Breast epithelium (tissue), 4 donors: Measurements from ENCODE around the gene BPIFA2. TPM values are rescaled to one million over a fixed set of nuclear protein-coding genes. Genes with fewer than 3 reads are reported as not detected.

Experiments used
- DNase-seq, 2 donors: peaks; one replicate each; pipeline ENCODE4 v3.0.0-alpha.2; 2019; ENCODE audit warnings: low spot score in 2 of 2
- H3K27ac ChIP-seq, 2 donors: fragments of 200-600 bp; sonication (generic) in 1 of 2; one replicate each; pipeline ENCODE4 v1.5.1; 2016 to 2019; ENCODE audit warnings: mild to moderate bottlenecking in 1 of 2
- H3K27me3 ChIP-seq, 2 donors: fragments of 200-600 bp; sonication (generic) in 1 of 2; one replicate each; pipeline versions ENCODE4 v1.5.1 to v1.6.0; 2017 to 2019; ENCODE audit warnings: control low read depth in 1 of 2, mild to moderate bottlenecking in 1 of 2
- H3K36me3 ChIP-seq: fragments of 200-600 bp; one replicate; pipeline ENCODE4 v1.5.1; 2019
- H3K4me1 ChIP-seq, 2 donors: fragments of 200-600 bp; sonication (generic); one replicate each; pipeline ENCODE4 v1.5.1; 2016 to 2019; ENCODE audit warnings: control low read depth in 1 of 2
- H3K4me3 ChIP-seq, 3 donors: fragments of 200-600 bp; sonication (generic); 1 replicate in 2 of 3; 2 replicates in 1 of 3; pipeline ENCODE4 v1.5.1; 2016 to 2019; ENCODE audit warnings: mild to moderate bottlenecking in 3 of 3, moderate library complexity in 2 of 3
- H3K9me3 ChIP-seq, 2 donors: fragments of 200-600 bp; sonication (generic) in 1 of 2; one replicate each; pipeline ENCODE4 v1.5.1; 2016 to 2019; ENCODE audit warnings: control low read depth in 1 of 2
- POLR2A ChIP-seq: fragments of 450-650 bp; IDR thresholded peaks from one replicate; pipeline ENCODE4 v1.6.1; 2016; ENCODE audit warnings: antibody characterized with exemption, mild to moderate bottlenecking, moderate library complexity
- POLR2AphosphoS5 ChIP-seq, 3 donors: sonication (generic); formaldehyde crosslinking; IDR thresholded peaks; one replicate each; pipeline ENCODE4 v1.6.1; 2017; ENCODE audit warnings: antibody characterized with exemption in 3 of 3
- intact Hi-C: fragments of 100-400 bp; cut with DNase I; formaldehyde crosslinking; loops from one replicate; pipeline ENCODE4 v1.15.1; 2023; ENCODE audit warnings: low total_unique reads
- total RNA-seq, 3 donors: library from RNA; depleted of rRNA; stranded (reverse); fragments of >200 nt; gene quantifications; one replicate each; pipeline ENCODE4 v1.1.0, GENCODE V29; 2016
- TF ChIP-seq, protein P1 (sequence below), 3 donors: fragments of 450-650 bp; IDR thresholded peaks; one replicate each; pipeline ENCODE4 v1.5.1; 2016 to 2017; ENCODE audit warnings: antibody characterized with exemption in 3 of 3, mild to moderate bottlenecking in 3 of 3, moderate library complexity in 3 of 3

BPIFA2 gene
- total RNA-seq, 3 donors from 2014 or later, result not detected

DNA sequence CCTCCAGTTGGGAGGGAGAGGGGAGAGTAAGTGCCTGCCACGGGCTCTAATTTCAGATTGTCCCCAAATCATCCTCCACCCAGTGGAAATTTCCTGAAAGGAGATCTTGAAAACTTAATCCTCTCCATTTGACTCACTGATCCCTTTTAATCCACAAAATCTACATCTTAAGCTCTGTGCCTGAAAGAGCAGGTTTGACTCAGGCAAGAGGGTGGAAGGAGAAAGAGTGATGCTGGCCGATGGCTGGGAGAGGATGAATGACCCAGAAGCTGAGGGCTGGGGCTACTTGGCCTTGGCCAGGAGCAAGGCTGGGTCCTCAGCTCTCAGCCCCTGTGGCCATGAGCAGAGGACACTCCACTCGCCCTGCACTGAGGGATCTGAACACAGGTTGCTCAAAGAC lies 8.1 kb downstream of the BPIFA2 start:
- no peaks in the 10 kb centered on the region for H3K27me3 ChIP-seq
- no peak for DNase-seq
- intact Hi-C loops, result no loop called here
- H3K9me3 ChIP-seq, result peaks cover 0 to 2% of the 10 kb centered on the region in 2 donors
- H3K4me1 ChIP-seq, result no peaks in the 10 kb centered on the region
- TF ChIP-seq, protein P1, sequence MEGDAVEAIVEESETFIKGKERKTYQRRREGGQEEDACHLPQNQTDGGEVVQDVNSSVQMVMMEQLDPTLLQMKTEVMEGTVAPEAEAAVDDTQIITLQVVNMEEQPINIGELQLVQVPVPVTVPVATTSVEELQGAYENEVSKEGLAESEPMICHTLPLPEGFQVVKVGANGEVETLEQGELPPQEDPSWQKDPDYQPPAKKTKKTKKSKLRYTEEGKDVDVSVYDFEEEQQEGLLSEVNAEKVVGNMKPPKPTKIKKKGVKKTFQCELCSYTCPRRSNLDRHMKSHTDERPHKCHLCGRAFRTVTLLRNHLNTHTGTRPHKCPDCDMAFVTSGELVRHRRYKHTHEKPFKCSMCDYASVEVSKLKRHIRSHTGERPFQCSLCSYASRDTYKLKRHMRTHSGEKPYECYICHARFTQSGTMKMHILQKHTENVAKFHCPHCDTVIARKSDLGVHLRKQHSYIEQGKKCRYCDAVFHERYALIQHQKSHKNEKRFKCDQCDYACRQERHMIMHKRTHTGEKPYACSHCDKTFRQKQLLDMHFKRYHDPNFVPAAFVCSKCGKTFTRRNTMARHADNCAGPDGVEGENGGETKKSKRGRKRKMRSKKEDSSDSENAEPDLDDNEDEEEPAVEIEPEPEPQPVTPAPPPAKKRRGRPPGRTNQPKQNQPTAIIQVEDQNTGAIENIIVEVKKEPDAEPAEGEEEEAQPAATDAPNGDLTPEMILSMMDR (IDR thresholded peaks at IDR 0.05), result no peak
- no peak for TF ChIP-seq POLR2A
- TF ChIP-seq POLR2AphosphoS5 (IDR thresholded peaks at IDR 0.05), result no peak
- H3K27ac ChIP-seq, result no peak overlapping the region
- no peak overlapping the region for H3K4me3 ChIP-seq
- no peaks in the 10 kb centered on the region for H3K36me3 ChIP-seq

DNA sequence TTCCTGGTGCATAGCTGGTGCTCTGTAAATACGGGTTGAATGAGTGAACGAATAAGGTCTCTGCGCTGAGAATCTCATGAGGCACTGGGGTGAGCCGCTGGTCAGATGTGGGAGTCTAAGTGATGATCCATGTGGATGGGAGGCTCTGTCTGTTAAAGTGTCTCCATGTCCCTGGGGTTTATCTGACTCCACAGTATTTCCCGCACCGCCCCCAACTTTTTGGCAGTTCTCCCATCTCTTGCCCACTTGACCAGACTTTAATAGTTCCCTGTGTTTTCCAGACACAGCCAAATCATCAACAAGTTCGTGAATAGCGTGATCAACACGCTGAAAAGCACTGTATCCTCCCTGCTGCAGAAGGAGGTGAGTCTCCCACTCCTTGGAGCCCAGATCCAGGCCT lies 9.9 kb downstream of the BPIFA2 start:
- no peak overlapping the region for H3K4me3 ChIP-seq
- no peaks in the 10 kb centered on the region for H3K4me1 ChIP-seq
- intact Hi-C loops, result no loop called here
- no peaks in the 10 kb centered on the region for H3K27me3 ChIP-seq
- no peaks in the 10 kb centered on the region for H3K36me3 ChIP-seq
- no peak overlapping the region for H3K27ac ChIP-seq
- TF ChIP-seq, protein P1 (IDR thresholded peaks at IDR 0.05), result no peak
- TF ChIP-seq POLR2A, result no peak
- no peak for TF ChIP-seq POLR2AphosphoS5 (IDR thresholded peaks at IDR 0.05)
- no peak for DNase-seq
- H3K9me3 ChIP-seq, result no peaks in the 10 kb centered on the region

DNA sequence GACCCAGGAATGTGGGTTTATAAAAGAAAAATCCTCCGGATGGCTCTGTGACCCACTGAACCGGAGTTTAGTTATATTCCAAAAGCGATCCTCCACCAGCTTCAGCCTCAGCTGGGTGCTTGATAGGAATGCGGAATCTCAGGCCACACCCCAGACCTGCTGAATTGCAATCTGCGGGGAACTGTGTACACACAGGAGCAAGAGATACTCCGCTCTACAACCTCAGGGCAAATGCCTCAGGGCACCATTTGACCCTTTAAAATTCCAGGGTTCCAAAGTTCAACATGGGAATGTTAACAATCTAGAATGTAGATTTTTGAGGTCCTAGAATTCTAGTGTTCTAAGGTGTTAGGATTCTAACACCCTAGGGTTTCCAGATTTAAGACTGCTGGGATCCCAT lies 10.8 kb downstream of the BPIFA2 start:
- Histone ChIP-seq H3K9me3 (peaks cover 0 to 6% of the 10 kb centered on the region in 2 donors), H3K27me3 (no peaks in the 10 kb centered on the region), H3K27ac (no peak overlapping the region), H3K4me1 (no peaks in the 10 kb centered on the region), H3K4me3 (no peak overlapping the region), H3K36me3 (no peaks in the 10 kb centered on the region)
- TF ChIP-seq POLR2A, result no peak
- TF ChIP-seq POLR2AphosphoS5 (IDR thresholded peaks at IDR 0.05), result no peak
- TF ChIP-seq, protein P1 (IDR thresholded peaks at IDR 0.05), result no peak
- intact Hi-C loops, result no loop called here
- no peak for DNase-seq

DNA sequence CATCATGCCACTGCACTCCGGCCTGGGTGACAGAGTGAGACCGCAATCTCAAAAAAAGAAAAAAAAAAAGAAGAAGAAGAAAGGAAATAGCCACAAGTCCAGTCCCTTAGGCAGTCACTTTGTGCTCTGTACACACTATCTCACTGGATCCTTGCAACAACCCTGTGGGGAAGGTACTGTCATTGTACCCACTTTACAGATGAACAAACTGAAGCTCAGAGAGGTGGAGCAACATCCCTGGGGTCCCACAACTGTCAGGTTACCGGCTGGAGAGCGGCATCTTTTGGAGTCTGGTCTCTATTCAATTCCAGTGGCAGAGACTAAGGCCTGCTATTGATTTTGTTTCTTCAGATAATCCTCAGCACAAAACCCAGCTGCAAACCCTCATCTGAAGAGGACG lies 12.2 kb downstream of the BPIFA2 start:
- Histone ChIP-seq H3K9me3 (peaks cover 0 to 6% of the 10 kb centered on the region in 2 donors), H3K4me3 (no peak overlapping the region), H3K27me3 (no peaks in the 10 kb centered on the region), H3K4me1 (no peaks in the 10 kb centered on the region), H3K27ac (no peak overlapping the region), H3K36me3 (no peaks in the 10 kb centered on the region)
- intact Hi-C loops, result no loop called here
- no peak for DNase-seq
- TF ChIP-seq, protein P1 (IDR thresholded peaks at IDR 0.05), result no peak
- TF ChIP-seq POLR2AphosphoS5 (IDR thresholded peaks at IDR 0.05) (no peak), POLR2A (no peak)

DNA sequence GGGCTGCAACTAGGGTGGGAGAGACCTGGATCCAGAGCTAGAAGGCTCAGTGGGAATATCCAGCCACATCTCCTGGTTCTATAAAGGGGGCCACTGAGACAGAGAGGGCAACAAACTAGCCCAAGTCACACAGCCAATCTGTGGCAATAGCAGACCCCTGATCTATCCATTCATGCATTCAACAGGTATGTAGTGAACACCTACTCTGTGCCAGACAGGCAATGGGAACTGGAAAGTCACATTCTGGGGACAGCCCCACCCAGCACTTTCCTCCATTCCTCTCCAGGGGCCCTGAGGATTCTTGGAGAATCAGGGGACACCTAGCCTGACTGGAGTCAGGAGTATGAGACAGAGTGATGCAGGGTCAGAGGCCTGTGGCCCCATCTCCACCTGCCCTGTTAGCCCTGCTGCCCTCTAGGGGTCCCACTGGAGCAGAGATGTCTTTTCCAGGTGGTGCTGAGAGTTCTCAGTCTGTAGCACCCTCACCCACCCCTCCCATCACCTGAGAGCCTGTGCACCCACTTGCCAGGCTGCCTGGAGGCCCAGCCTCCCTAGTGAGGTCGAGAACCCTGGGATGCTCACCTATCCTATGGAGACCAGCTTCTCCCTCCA lies 13.6 kb downstream of the BPIFA2 start:
- no peak for DNase-seq
- Histone ChIP-seq H3K9me3 (peaks cover 0 to 6% of the 10 kb centered on the region in 2 donors), H3K27ac (no peak overlapping the region), H3K4me1 (no peaks in the 10 kb centered on the region), H3K36me3 (no peaks in the 10 kb centered on the region), H3K4me3 (no peak overlapping the region), H3K27me3 (no peaks in the 10 kb centered on the region)
- TF ChIP-seq POLR2AphosphoS5 (IDR thresholded peaks at IDR 0.05), result no peak
- no peak for TF ChIP-seq POLR2A
- TF ChIP-seq, protein P1 (IDR thresholded peaks at IDR 0.05), result no peak
- intact Hi-C loops, result no loop called here
